Thoracic aorta (tissue), 2 donors: ENCODE data around the gene GM2A. TPM values are rescaled to one million over a fixed set of nuclear protein-coding genes. Genes with fewer than 3 reads are reported as not detected.
A peak's percentile ranks its signal among the peaks of the same experiment; 100 is the strongest.
"Not testable (repeated sequence)": the region's sequence is repeated elsewhere in the genome, so short reads cannot be mapped to it uniquely, and the experiment has no call there.

Source experiments
- ATAC-seq: fragments of 150-250 bp; one replicate; pipeline ENCODE4 v1.8.0; 2017; ENCODE audit warnings: low read depth; ENCODE audit not compliant: insufficient number of reproducible peaks, low FRiP score
- DNase-seq: peaks from one replicate; pipeline ENCODE4 v3.0.0-alpha.2; 2020; ENCODE audit warnings: low spot score
- H3K27ac ChIP-seq, 2 donors: fragments of 200-600 bp; sonication (generic); 1 replicate in 1 of 2; 2 replicates in 1 of 2; pipeline ENCODE4 v1.5.1; 2016; ENCODE audit warnings: mild to moderate bottlenecking in 2 of 2, moderate library complexity in 2 of 2
- H3K27me3 ChIP-seq: fragments of 200-600 bp; sonication (generic); replicated peaks from 2 replicates; pipeline ENCODE4 v1.6.0; 2016; ENCODE audit warnings: mild to moderate bottlenecking; ENCODE audit not compliant: insufficient read depth
- H3K36me3 ChIP-seq: fragments of 200-600 bp; sonication (generic); one replicate; pipeline ENCODE4 v1.5.1; 2016
- H3K4me1 ChIP-seq, 2 donors: fragments of 200-600 bp; sonication (generic); 1 replicate in 1 of 2; 2 replicates in 1 of 2; pipeline versions ENCODE4 v1.5.1 to v1.6.0; 2016; ENCODE audit warnings: low read depth in 2 of 2, mild to moderate bottlenecking in 1 of 2; ENCODE audit not compliant: control insufficient read depth in 1 of 2
- H3K4me3 ChIP-seq: fragments of 200-600 bp; sonication (generic); 2 replicates; pipeline ENCODE4 v1.5.1; 2016; ENCODE audit warnings: mild to moderate bottlenecking
- H3K9me3 ChIP-seq: fragments of 200-600 bp; sonication (generic); 2 replicates; pipeline ENCODE4 v1.5.1; 2016
- CTCF ChIP-seq: fragments of 200-600 bp; sonication (generic); IDR thresholded peaks from one replicate; pipeline ENCODE4 v1.5.1; 2019; ENCODE audit warnings: antibody characterized with exemption
- total RNA-seq, 2 donors: library from RNA; depleted of rRNA; stranded (reverse); fragments of >200 nt; gene quantifications; one replicate each; pipeline versions ENCODE4 v1.1.0 to v1.2.3, GENCODE V29; 2016

GM2A gene
- total RNA-seq, 2 donors from 2014 or later, result 26.1 to 32.1 TPM

GRCh38 chr5:151239237-151239861 is 13.6 kb upstream of the GM2A start:
- Histone ChIP-seq H3K9me3 (no peaks in the 10 kb centered on the region), H3K36me3 (no peaks in the 10 kb centered on the region), H3K4me3 (peak overlapping the region; percentile 65), H3K27ac (peak overlapping the region in 1 of 2 donors; percentile 78), H3K27me3 (no peaks in the 10 kb centered on the region), H3K4me1 (peaks cover 0 to 20% of the 10 kb centered on the region in 2 donors)
- ATAC-seq (peak; percentile 71), DNase-seq (no peak)
- TF ChIP-seq CTCF, result peak; percentile 74

- peaks cover 0 to 14% of the 10 kb centered on the region in 2 donors for H3K4me1 ChIP-seq
- H3K27me3 ChIP-seq, ATAC-seq, H3K27ac ChIP-seq, H3K4me3 ChIP-seq, H3K9me3 ChIP-seq, H3K36me3 ChIP-seq, DNase-seq: not testable (repeated sequence)
Measured at GRCh38 chr5:151240268-151240835, 12.6 kb upstream of the GM2A start.

- no peak for TF ChIP-seq CTCF
Measured at GRCh38 chr5:151240924-151241635, 11.9 kb upstream of the GM2A start.

GRCh38 chr5:151243127-151243526 is 9.9 kb upstream of the GM2A start:
- no peaks in the 10 kb centered on the region for H3K27me3 ChIP-seq
- no peak overlapping the region for H3K4me3 ChIP-seq
- ATAC-seq, result no peak
- H3K27ac ChIP-seq, result no peak overlapping the region
- H3K9me3 ChIP-seq, result no peaks in the 10 kb centered on the region
- peaks cover 0 to 8% of the 10 kb centered on the region in 2 donors for H3K4me1 ChIP-seq
- TF ChIP-seq CTCF, result no peak
- H3K36me3 ChIP-seq, result no peaks in the 10 kb centered on the region
- no peak for DNase-seq

More at GRCh38 chr5:151240924-151241635, 11.9 kb upstream of the GM2A start:
- no peak for DNase-seq
- Histone ChIP-seq H3K9me3 (no peaks in the 10 kb centered on the region), H3K4me3 (no peak overlapping the region), H3K27ac (no peak overlapping the region), H3K4me1 (peaks cover 0 to 14% of the 10 kb centered on the region in 2 donors), H3K36me3 (no peaks in the 10 kb centered on the region), H3K27me3 (no peaks in the 10 kb centered on the region)
- no peak for ATAC-seq

GRCh38 chr5:151243564-151243963 is 9.4 kb upstream of the GM2A start:
- Histone ChIP-seq H3K27ac (no peak overlapping the region), H3K4me3 (no peak overlapping the region), H3K4me1 (peaks cover 0 to 4% of the 10 kb centered on the region in 2 donors), H3K27me3 (no peaks in the 10 kb centered on the region), H3K9me3 (no peaks in the 10 kb centered on the region), H3K36me3 (no peaks in the 10 kb centered on the region)
- ATAC-seq (no peak), DNase-seq (no peak)
- TF ChIP-seq CTCF, result no peak
